Measurements from ENCODE around the gene BMP8B. TPM values are rescaled to one million over a fixed set of nuclear protein-coding genes. Genes with fewer than 3 reads are reported as not detected.

BMP8B gene
- total RNA-seq, 1 donor from 2014 or later = 1.4 TPM

DNA sequence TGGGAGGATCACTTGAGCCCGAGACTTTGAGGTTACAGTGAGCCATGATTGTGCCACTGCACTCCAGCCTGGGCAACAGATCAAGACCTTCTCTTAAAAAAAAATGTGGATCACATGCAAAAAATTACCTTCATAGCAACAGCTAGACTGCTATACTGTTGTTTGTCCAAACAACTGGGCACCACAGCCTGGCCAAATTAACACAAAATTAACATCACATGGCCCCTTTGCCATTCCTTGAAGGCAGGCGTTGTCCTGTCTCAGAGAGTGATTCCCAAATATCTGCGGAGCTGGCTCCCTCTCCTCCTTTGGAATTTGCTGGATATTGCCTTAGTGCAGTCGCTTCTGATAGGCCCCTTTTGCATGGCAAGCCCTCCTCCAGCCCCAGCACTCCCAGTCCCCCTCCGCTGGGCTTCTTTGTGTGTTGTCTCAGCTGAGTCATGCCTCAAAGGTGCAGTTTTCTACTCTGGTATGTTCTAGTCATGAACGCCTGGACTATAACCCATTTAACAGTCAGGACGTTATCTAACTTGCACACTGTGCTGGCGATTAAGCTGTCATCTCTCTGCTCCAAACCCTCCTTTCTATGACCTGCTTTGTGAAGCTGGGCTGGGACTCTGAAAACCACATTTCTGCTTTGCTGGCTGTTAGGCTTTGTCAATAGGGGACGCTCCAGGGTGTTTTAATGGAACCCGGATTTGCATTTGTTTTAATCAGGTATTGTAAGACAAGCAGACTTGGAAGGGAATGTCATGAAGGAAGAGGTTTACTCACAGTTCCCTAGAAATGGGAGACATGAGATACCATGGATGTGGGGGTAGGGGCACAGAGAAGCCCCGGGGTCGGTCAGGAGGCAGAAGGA lies 77.3 kb downstream of the BMP8B start:
- ChIA-PET CTCF (no interaction called here), POLR2A (no interaction called here)
- H3K27ac Mint-ChIP-seq = no peak overlapping the region
- no peaks in the 10 kb centered on the region for H3K4me1 Mint-ChIP-seq
- H3K9me3 Mint-ChIP-seq = peaks cover 2% of the 10 kb centered on the region
- no peaks in the 10 kb centered on the region for H3K36me3 Mint-ChIP-seq (ENCODE audit: low read depth)
- TF ChIP-seq, protein P1, sequence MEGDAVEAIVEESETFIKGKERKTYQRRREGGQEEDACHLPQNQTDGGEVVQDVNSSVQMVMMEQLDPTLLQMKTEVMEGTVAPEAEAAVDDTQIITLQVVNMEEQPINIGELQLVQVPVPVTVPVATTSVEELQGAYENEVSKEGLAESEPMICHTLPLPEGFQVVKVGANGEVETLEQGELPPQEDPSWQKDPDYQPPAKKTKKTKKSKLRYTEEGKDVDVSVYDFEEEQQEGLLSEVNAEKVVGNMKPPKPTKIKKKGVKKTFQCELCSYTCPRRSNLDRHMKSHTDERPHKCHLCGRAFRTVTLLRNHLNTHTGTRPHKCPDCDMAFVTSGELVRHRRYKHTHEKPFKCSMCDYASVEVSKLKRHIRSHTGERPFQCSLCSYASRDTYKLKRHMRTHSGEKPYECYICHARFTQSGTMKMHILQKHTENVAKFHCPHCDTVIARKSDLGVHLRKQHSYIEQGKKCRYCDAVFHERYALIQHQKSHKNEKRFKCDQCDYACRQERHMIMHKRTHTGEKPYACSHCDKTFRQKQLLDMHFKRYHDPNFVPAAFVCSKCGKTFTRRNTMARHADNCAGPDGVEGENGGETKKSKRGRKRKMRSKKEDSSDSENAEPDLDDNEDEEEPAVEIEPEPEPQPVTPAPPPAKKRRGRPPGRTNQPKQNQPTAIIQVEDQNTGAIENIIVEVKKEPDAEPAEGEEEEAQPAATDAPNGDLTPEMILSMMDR (IDR thresholded peaks at IDR 0.05) = no peak
- DNase-seq (no peak), ATAC-seq (ENCODE audit: low read depth) (no peak)
- intact Hi-C loops (cut with micrococcal nuclease) = no loop called here
- H3K4me3 Mint-ChIP-seq = no peak overlapping the region
- peaks cover 23% of the 10 kb centered on the region for H3K27me3 Mint-ChIP-seq

DNA sequence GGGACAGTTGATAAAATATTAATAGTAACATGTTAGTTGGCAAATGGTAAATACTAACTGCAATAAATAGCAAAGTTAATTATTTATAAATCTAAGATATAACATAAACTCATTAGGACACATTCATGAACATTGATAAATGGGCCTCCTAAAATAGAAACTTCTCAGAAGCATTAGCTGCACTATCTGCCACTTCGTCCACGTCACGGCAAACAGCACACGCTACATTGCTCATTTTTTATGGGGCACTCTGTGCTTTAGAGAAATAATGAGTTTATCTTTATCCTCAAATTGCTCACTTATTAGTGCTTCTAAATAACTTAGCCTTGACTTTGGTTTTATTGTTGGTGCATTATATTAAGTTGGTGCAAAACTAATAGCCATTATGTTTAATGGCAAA lies 81.2 kb downstream of the BMP8B start:
- CTCF ChIA-PET = no interaction called here
- DNase-seq (no peak), ATAC-seq (ENCODE audit: low read depth) (no peak)
- TF ChIP-seq, protein P1 (IDR thresholded peaks at IDR 0.05) = no peak
- no peaks in the 10 kb centered on the region for H3K4me1 Mint-ChIP-seq
- no peak overlapping the region for H3K4me3 Mint-ChIP-seq
- no peaks in the 10 kb centered on the region for H3K36me3 Mint-ChIP-seq (ENCODE audit: low read depth)
- intact Hi-C loops (cut with micrococcal nuclease) = no loop called here
- H3K27ac Mint-ChIP-seq = no peak overlapping the region
- H3K9me3 Mint-ChIP-seq = peaks cover 2% of the 10 kb centered on the region
- H3K27me3 Mint-ChIP-seq = peaks cover 13% of the 10 kb centered on the region
- POLR2A ChIA-PET = no interaction called here

Other genes starting within 250 kb of the BMP8B start
- gene PABPC4, start 212.1 kb downstream of the BMP8B start, total RNA-seq = 310 and 314 TPM in 2 replicates
- not detected in 2 replicates for gene HEYL, start 149.2 kb downstream of the BMP8B start, total RNA-seq
- not detected in 2 replicates for gene NT5C1A, start 116.8 kb downstream of the BMP8B start, total RNA-seq
- gene HPCAL4, start 97.4 kb downstream of the BMP8B start, total RNA-seq = not detected in 2 replicates
- gene PPIE, start 50.0 kb downstream of the BMP8B start, total RNA-seq = 64.9 and 68.5 TPM in 2 replicates
- gene OXCT2, start 17.5 kb downstream of the BMP8B start, total RNA-seq = 1.2 TPM in 2 replicates
- 23.1 and 24.4 TPM in 2 replicates for gene TRIT1, start 94.6 kb upstream of the BMP8B start, total RNA-seq
- 0.10 and 0.29 TPM in 2 replicates for gene MYCL, start 113.1 kb upstream of the BMP8B start, total RNA-seq
- gene MFSD2A, start 166.3 kb upstream of the BMP8B start, total RNA-seq = 30.3 and 36.0 TPM in 2 replicates